OCI-LY3 (cell line): Measurements from ENCODE around the gene PSG5.
A peak's percentile ranks its signal among the peaks of the same experiment; 100 is the strongest.

Experiments
- EZH2phosphoT487 ChIP-seq: fragments of 200-600 bp; shearing (Covaris generic); IDR thresholded peaks from 2 replicates; pipeline ENCODE4 v1.6.1; 2018; ENCODE audit warnings: antibody characterized with exemption, mixed run types, low read depth
- TF ChIP-seq, protein P1 (sequence below): fragments of 200-600, 300-600 bp; sonication (generic); IDR thresholded peaks from 2 replicates; pipeline ENCODE4 v1.5.1; 2014; ENCODE audit warnings: antibody characterized with exemption, low read length, low read depth

DNA sequence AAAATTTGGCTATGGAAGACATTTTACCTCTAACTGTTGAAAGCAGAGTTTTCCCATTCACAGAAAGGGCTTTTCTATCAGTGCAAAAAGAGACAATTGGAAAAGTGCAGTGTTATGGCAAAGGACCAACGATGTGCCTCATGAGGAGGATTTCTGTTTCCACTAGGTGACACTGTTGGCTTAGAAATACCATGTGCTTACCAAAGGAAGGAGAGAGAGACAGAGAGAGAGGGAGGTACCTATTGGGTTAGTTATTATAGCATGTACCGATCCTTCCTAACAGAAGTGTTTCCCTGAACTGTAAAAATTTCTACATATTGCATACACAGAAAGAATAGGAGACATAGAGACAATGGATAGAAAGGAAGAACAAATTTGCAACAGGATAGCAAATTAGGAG, 43.0 kb upstream of the PSG5 start:
- TF ChIP-seq, protein P1, sequence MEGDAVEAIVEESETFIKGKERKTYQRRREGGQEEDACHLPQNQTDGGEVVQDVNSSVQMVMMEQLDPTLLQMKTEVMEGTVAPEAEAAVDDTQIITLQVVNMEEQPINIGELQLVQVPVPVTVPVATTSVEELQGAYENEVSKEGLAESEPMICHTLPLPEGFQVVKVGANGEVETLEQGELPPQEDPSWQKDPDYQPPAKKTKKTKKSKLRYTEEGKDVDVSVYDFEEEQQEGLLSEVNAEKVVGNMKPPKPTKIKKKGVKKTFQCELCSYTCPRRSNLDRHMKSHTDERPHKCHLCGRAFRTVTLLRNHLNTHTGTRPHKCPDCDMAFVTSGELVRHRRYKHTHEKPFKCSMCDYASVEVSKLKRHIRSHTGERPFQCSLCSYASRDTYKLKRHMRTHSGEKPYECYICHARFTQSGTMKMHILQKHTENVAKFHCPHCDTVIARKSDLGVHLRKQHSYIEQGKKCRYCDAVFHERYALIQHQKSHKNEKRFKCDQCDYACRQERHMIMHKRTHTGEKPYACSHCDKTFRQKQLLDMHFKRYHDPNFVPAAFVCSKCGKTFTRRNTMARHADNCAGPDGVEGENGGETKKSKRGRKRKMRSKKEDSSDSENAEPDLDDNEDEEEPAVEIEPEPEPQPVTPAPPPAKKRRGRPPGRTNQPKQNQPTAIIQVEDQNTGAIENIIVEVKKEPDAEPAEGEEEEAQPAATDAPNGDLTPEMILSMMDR = peak; percentile 65
- no peak for TF ChIP-seq EZH2phosphoT487
